DOHH2 (cell line): ENCODE measurements around the gene H1-8.

Experiments
- EZH2phosphoT487 ChIP-seq: fragments of 200-600 bp; sonication (generic); IDR thresholded peaks from 2 replicates; pipeline ENCODE4 v1.6.1; 2017; ENCODE audit warnings: borderline replicate concordance, mild to moderate bottlenecking, antibody characterized with exemption, low read length, moderate library complexity, mixed read lengths
- TF ChIP-seq, protein P1 (sequence below): fragments of 200-600 bp; sonication (generic); IDR thresholded peaks from one replicate; pipeline ENCODE4 v1.5.1; 2014; ENCODE audit warnings: antibody characterized with exemption, mild to moderate bottlenecking, low read depth, low read length; ENCODE audit not compliant: poor library complexity, severe bottlenecking

- TF ChIP-seq EZH2phosphoT487: no peak
- TF ChIP-seq, protein P1, sequence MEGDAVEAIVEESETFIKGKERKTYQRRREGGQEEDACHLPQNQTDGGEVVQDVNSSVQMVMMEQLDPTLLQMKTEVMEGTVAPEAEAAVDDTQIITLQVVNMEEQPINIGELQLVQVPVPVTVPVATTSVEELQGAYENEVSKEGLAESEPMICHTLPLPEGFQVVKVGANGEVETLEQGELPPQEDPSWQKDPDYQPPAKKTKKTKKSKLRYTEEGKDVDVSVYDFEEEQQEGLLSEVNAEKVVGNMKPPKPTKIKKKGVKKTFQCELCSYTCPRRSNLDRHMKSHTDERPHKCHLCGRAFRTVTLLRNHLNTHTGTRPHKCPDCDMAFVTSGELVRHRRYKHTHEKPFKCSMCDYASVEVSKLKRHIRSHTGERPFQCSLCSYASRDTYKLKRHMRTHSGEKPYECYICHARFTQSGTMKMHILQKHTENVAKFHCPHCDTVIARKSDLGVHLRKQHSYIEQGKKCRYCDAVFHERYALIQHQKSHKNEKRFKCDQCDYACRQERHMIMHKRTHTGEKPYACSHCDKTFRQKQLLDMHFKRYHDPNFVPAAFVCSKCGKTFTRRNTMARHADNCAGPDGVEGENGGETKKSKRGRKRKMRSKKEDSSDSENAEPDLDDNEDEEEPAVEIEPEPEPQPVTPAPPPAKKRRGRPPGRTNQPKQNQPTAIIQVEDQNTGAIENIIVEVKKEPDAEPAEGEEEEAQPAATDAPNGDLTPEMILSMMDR: no peak
Observed at GRCh38 chr3:129559565-129560079, 16.6 kb downstream of the H1-8 start.
